ENCODE results near the gene MON2. TPM values are rescaled to one million over a fixed set of nuclear protein-coding genes. Genes with fewer than 3 reads are reported as not detected.

Gene MON2
- total and polyA plus RNA-seq, 2 of the 8 experiments (the other 6 are each of a cell fraction or from before 2014, with no cell fraction given), result 3.8 to 21.8 TPM

DNA sequence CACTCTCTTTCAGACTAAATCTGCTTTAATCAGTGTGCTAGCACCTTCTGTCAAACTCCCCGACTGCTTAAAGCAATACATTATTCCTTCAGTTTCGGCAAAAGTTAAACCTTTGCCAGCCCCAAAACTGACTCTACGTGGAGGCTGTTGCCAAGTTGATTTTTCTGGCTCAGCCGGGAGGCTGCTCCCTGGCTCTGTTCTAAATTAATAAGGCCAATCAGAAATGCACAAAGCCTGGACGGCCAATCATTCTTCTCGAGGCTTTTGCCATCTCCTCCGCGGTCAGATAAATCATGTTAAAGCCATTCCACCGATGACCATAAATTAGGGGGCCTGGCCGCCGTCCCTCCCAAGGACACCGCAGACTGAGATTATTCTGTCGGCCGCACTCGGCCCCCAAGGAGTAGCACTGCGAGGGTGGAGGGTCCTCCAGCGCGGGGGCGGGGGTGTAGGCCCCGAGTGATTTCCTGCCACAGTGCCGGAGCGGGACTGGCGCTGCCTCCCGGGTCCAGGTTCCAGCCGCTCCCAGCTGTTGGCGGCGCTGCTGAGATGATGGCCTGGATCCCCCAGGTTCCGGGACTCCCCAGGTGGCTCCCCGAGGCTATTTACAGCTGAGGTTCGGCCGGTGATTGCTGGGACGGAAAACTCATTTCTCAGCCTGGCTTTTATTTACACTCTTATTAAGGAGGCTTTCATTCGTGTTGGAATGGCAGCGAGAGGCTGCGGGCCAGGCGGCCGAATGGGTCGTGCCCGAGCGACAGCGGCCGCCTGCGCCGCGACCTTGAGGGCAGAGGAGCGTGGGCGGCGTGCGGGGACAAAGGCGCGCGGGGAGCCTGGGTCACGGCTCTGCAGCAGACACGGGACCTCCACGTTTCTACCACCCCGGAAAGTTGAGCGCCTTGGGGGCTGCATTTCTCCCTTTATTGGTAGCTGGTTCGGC, 165.1 kb downstream of the MON2 start (continued):
- TF ChIP-seq, protein P1, sequence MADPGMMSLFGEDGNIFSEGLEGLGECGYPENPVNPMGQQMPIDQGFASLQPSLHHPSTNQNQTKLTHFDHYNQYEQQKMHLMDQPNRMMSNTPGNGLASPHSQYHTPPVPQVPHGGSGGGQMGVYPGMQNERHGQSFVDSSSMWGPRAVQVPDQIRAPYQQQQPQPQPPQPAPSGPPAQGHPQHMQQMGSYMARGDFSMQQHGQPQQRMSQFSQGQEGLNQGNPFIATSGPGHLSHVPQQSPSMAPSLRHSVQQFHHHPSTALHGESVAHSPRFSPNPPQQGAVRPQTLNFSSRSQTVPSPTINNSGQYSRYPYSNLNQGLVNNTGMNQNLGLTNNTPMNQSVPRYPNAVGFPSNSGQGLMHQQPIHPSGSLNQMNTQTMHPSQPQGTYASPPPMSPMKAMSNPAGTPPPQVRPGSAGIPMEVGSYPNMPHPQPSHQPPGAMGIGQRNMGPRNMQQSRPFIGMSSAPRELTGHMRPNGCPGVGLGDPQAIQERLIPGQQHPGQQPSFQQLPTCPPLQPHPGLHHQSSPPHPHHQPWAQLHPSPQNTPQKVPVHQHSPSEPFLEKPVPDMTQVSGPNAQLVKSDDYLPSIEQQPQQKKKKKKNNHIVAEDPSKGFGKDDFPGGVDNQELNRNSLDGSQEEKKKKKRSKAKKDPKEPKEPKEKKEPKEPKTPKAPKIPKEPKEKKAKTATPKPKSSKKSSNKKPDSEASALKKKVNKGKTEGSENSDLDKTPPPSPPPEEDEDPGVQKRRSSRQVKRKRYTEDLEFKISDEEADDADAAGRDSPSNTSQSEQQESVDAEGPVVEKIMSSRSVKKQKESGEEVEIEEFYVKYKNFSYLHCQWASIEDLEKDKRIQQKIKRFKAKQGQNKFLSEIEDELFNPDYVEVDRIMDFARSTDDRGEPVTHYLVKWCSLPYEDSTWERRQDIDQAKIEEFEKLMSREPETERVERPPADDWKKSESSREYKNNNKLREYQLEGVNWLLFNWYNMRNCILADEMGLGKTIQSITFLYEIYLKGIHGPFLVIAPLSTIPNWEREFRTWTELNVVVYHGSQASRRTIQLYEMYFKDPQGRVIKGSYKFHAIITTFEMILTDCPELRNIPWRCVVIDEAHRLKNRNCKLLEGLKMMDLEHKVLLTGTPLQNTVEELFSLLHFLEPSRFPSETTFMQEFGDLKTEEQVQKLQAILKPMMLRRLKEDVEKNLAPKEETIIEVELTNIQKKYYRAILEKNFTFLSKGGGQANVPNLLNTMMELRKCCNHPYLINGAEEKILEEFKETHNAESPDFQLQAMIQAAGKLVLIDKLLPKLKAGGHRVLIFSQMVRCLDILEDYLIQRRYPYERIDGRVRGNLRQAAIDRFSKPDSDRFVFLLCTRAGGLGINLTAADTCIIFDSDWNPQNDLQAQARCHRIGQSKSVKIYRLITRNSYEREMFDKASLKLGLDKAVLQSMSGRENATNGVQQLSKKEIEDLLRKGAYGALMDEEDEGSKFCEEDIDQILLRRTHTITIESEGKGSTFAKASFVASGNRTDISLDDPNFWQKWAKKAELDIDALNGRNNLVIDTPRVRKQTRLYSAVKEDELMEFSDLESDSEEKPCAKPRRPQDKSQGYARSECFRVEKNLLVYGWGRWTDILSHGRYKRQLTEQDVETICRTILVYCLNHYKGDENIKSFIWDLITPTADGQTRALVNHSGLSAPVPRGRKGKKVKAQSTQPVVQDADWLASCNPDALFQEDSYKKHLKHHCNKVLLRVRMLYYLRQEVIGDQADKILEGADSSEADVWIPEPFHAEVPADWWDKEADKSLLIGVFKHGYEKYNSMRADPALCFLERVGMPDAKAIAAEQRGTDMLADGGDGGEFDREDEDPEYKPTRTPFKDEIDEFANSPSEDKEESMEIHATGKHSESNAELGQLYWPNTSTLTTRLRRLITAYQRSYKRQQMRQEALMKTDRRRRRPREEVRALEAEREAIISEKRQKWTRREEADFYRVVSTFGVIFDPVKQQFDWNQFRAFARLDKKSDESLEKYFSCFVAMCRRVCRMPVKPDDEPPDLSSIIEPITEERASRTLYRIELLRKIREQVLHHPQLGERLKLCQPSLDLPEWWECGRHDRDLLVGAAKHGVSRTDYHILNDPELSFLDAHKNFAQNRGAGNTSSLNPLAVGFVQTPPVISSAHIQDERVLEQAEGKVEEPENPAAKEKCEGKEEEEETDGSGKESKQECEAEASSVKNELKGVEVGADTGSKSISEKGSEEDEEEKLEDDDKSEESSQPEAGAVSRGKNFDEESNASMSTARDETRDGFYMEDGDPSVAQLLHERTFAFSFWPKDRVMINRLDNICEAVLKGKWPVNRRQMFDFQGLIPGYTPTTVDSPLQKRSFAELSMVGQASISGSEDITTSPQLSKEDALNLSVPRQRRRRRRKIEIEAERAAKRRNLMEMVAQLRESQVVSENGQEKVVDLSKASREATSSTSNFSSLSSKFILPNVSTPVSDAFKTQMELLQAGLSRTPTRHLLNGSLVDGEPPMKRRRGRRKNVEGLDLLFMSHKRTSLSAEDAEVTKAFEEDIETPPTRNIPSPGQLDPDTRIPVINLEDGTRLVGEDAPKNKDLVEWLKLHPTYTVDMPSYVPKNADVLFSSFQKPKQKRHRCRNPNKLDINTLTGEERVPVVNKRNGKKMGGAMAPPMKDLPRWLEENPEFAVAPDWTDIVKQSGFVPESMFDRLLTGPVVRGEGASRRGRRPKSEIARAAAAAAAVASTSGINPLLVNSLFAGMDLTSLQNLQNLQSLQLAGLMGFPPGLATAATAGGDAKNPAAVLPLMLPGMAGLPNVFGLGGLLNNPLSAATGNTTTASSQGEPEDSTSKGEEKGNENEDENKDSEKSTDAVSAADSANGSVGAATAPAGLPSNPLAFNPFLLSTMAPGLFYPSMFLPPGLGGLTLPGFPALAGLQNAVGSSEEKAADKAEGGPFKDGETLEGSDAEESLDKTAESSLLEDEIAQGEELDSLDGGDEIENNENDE (IDR thresholded peaks at IDR 0.05; ENCODE audit: insufficient replicate concordance, low read length), result no peak
- TF ChIP-seq SUZ12 (IDR thresholded peaks at IDR 0.05; ENCODE audit: low read length) (peak; percentile 61; the same call in 1 of the 2 replicates), NANOG (IDR thresholded peaks at IDR 0.05; ENCODE audit: insufficient read depth, low read depth, low read length, poor library complexity, severe bottlenecking) (no peak), SAP30 (IDR thresholded peaks at IDR 0.05; ENCODE audit: insufficient read depth, insufficient replicate concordance, low read length) (no peak), SP2 (IDR thresholded peaks at IDR 0.05; ENCODE audit: low read length) (no peak), CBX5 (IDR thresholded peaks at IDR 0.05; ENCODE audit: low read depth, low read length) (no peak), KDM5A (IDR thresholded peaks at IDR 0.05; ENCODE audit: low read length) (no peak), CHD2 (IDR thresholded peaks at IDR 0.05; ENCODE audit: low read length) (no peak), KDM4A (IDR thresholded peaks at IDR 0.05; ENCODE audit: low read depth, low read length, severe bottlenecking) (peak; percentile 82)
